GM19438 (cell line): ENCODE results near the gene ANKFN1.
"Not testable (repeated sequence)": the region's sequence is repeated elsewhere in the genome, so short reads cannot be mapped to it uniquely, and the experiment has no call there.

Experiments used
- ATAC-seq: cut with Tn5 transposase; IDR thresholded peaks from one replicate; pipeline ENCODE4 v1.9.1; 2021; ENCODE audit warnings: low read depth; ENCODE audit not compliant: unreplicated experiment

The ANKFN1 gene

GRCh38 chr17:56322991-56323390 lies 169.7 kb downstream of the ANKFN1 start:
- ATAC-seq, result no peak

- no peak for ATAC-seq
Measured at GRCh38 chr17:56324676-56325075, 171.4 kb downstream of the ANKFN1 start.

DNA sequence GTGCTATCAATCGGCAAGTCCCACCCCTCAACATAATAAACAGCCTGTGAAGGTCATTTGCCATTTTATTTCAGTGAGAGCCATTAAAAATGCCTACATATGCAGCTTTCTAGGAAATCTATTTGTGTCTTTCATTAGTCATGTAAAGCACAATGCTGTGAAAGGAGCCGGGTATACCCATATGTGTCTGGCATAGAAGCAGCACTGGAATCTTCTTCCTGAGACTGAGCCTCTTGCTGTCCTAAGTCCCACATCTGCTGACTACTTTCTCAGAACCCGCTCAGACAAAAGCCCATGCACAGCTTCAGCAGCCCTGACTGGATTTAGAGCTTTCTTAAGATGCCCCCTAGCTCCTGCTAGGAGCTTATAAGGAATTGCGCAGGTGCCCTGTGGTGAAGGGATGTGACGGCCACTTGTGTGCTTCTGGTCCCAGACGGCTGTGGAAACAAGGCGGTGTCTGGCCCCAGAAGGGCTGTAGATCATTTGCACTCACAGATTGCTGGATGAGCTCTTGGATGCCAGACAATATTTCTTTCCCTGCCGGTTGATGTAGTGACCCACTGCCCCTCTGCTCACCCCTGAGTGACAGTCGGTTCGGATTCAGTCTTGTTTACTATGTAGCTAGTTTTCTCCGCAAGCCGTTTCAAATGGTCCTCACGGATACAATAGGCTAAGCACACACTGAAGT lies 172.2 kb downstream of the ANKFN1 start:
- ATAC-seq, result no peak

- ATAC-seq, result no peak
Measured at GRCh38 chr17:56326001-56326359, 172.7 kb downstream of the ANKFN1 start.

DNA sequence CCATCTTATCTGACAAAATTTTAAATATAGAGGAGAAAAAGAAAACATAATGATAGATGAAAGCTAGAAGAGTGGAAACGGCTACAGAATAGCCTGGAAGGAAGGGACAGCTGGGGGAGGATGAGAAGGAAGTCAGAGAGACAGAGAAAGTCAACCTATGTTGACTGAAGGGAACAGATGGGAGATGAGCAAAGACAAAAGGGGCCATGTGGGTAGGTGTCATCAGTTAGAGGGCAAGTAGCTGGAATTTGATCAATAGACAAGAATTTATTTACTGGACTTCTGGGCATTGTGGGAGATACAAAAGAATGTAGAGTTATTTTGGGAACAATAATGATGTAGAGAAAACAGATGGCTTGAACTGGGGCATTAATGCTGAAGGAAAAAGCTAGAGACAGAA lies 194.4 kb downstream of the ANKFN1 start:
- ATAC-seq, result no peak

GRCh38 chr17:56350592-56350991 lies 197.3 kb downstream of the ANKFN1 start:
- ATAC-seq, result no peak

DNA sequence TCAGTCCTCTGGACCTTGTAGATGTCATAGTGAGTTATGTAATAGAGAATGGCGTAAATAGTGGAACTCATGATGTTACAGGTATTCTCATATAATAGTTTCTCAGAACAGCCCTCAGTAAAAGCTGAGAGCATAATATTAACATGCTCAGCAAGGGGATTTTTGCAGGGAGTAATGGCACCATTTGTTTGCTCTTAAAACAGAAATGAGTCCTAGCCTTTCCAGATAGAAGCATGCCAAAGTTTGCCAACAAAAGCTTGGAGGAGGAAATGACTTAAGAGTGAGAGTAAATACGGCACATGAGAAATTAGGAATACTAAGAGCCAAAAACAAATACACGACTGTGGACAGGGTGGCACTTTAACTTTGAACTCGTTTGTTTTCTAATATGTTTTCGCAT lies 198.4 kb downstream of the ANKFN1 start:
- no peak for ATAC-seq

GRCh38 chr17:56358651-56359050 lies 205.4 kb downstream of the ANKFN1 start:
- ATAC-seq, result no peak

GRCh38 chr17:56359518-56359917 lies 206.2 kb downstream of the ANKFN1 start:
- no peak for ATAC-seq

DNA sequence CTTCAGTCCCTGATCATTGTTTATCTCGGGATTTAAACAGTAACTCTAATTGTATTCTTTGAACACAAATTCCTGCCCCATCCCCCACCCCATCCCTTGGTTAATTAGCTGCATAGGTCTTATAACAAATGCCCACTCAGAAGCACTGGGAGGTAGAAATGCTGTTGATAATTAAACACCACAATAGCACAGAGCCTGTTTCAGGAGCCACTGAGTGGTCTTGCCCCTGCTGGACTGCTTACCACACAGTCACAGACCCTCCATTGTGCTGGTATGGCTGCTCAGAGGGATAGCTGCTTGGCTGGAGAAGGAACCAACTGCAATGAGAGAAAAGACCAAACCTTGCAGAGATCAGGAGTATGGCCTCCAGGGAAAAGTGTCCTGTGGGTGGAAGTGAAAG lies 214.1 kb downstream of the ANKFN1 start:
- no peak for ATAC-seq

- no peak for ATAC-seq
Measured at GRCh38 chr17:56373981-56374833, 220.9 kb downstream of the ANKFN1 start.

DNA sequence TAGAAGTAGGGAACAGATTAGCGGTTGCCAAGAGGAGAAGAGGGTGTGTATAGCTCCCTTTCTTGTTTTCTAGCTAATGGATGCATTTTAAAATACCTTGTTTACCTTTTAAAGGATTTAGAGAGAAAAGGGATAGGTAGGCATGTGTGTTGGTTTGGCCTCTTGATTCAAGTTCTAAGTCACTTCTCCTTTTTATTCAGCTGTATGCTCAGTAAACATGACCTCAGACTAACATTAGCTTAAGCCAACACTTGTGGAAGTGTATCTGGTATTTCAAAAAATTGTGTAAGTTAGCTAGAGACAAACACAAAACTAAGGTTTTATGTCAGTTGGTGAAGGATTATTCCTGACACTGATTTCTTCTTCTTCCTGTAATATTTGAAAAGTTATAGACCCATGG lies 236.1 kb downstream of the ANKFN1 start:
- ATAC-seq, result no peak

DNA sequence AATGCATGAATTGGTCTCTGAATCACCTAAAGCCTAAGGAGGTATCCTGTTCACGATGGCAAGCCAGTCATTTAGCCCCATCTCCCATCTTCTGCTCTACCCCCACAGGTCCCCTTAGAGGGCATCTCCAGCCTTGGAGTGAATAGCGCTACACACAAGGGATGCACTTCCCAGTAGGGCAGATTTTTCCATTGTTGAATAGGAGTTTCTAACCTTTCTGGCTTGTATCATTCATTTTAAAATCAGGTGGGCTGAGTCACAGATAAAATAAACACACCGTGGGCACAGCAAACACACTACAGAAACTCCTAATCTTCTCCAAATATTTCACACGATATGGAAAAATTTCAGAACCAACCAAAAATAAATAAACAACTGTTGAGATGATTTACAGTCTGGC lies 239.0 kb downstream of the ANKFN1 start:
- ATAC-seq, result no peak

DNA sequence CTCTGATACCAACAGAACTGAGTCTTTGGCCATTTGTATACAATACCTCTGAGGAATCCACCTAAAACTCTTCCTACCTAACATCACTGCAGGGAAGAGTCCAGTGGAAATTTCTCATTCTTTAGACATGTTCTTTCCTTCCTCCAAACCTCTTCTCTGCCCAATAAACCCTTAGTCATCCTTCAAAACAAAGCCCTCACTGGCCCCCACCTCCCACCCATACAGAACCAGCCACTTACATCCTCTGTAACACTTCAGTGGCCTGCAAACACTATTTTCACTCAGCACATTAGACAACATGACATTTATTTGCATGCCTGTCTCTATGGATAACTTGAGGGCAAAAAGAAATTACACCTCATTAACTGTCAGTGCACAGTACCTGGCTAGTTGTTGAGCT lies 239.9 kb downstream of the ANKFN1 start:
- no peak for ATAC-seq

- ATAC-seq, result no peak
Measured at GRCh38 chr17:56395787-56396186, 242.5 kb downstream of the ANKFN1 start.

GRCh38 chr17:56407086-56407485 lies 253.8 kb downstream of the ANKFN1 start:
- ATAC-seq, result no peak

DNA sequence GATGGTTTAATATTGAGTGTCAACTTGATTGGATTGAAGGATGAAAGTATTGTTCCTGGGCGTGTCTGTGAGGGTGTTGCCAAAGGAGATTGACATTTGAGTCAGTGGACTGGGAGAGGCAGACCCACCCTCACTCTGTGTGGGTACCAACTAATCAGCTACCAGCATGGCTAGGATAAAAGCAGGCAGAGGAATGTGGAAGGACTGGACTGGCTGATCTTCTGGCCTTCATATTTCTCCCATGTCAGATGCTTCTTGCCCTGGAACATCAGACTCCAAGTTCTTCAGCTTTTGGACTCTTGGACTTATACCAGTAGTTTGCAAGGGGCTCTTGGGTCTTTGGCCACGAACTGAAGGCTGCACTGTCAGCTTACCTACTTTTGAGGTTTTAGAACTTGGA lies 259.1 kb downstream of the ANKFN1 start:
- ATAC-seq, result not testable (repeated sequence)

GRCh38 chr17:56416682-56417351 lies 263.5 kb downstream of the ANKFN1 start:
- no peak for ATAC-seq

- no peak for ATAC-seq
Measured at GRCh38 chr17:56424005-56424404, 270.7 kb downstream of the ANKFN1 start.

DNA sequence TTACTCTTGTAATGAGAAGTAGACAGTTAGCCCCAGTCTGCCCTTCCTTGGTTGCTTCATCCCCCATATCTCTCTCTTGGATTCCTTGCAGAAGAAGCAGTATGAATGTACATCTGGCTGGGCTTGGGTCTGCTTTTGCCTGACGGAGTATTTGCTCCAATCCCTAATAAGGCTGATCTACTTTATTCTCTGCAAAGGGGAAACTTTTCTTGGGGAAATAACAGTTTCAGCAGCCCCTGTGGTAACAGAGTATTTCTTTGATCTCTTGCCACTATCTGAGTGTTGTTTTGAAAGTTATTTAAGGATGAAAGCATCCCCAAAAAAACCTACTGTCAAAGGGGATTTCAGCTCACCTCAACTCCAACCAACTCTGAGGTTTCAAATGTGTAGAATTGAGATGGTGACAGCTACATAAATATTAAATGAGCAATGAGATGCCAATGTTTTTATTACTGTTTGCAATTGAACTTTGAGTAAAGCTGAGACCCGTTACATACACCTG lies 271.3 kb downstream of the ANKFN1 start:
- no peak for ATAC-seq

GRCh38 chr17:56425483-56425882 lies 272.2 kb downstream of the ANKFN1 start:
- no peak for ATAC-seq
